ENCODE measurements around the gene SMG6. TPM values are rescaled to one million over a fixed set of nuclear protein-coding genes. Genes with fewer than 3 reads are reported as not detected.

Gene SMG6
- total and polyA plus RNA-seq, 2 experiments from 2014 or later: 11.9 to 19.9 TPM

- no peak overlapping the region for H2AFZ ChIP-seq
- peaks cover 2% of the 10 kb centered on the region for H3K4me1 ChIP-seq (ENCODE audit: insufficient read depth)
- no peaks in the 10 kb centered on the region for H3K79me2 ChIP-seq
- no peaks in the 10 kb centered on the region for H4K20me1 ChIP-seq (ENCODE audit: insufficient read depth, poor library complexity, severe bottlenecking)
- WGBS (ENCODE audit: low lambda C conversion rate, missing lambda C conversion rate): 78% methylated on average over 23 of the region's 24 CpGs
- H3K9me2 ChIP-seq (replicated peaks; ENCODE audit: insufficient read depth): no peaks in the 10 kb centered on the region
- H3K4me3 ChIP-seq: no peak overlapping the region
- no peak overlapping the region for H3K27ac ChIP-seq
- H3K9me3 ChIP-seq (ENCODE audit: low read depth): no peaks in the 10 kb centered on the region
- DNase-seq (ENCODE audit: low spot score): no peak
- peaks cover 51% of the 10 kb centered on the region for H3K27me3 ChIP-seq
- TF ChIP-seq EZH2 (IDR thresholded peaks at IDR 0.05; ENCODE audit: borderline replicate concordance) (no peak), CTCF (IDR thresholded peaks at IDR 0.05; ENCODE audit: poor library complexity) (no peak), EZH2phosphoT487 (IDR thresholded peaks at IDR 0.05; ENCODE audit: low read depth, severe bottlenecking, unreplicated experiment) (no peak)
- H3K4me2 ChIP-seq: no peak overlapping the region
- no peaks in the 10 kb centered on the region for H3K36me3 ChIP-seq (replicated peaks; ENCODE audit: insufficient read depth, low read depth)
Measured at GRCh38 chr17:2018716-2019510, 284.7 kb downstream of the SMG6 start.

GRCh38 chr17:2017274-2017941, 286.2 kb downstream of the SMG6 start:
- H2AFZ ChIP-seq: no peak overlapping the region
- no peaks in the 10 kb centered on the region for H3K36me3 ChIP-seq (replicated peaks; ENCODE audit: insufficient read depth, low read depth)
- TF ChIP-seq CTCF (IDR thresholded peaks at IDR 0.05; ENCODE audit: poor library complexity) (no peak), EZH2 (IDR thresholded peaks at IDR 0.05; ENCODE audit: borderline replicate concordance) (no peak)
- no peaks in the 10 kb centered on the region for H3K9me3 ChIP-seq (ENCODE audit: low read depth)
- H3K4me3 ChIP-seq: no peak overlapping the region
- DNase-seq (ENCODE audit: low spot score): no peak
- H4K20me1 ChIP-seq (ENCODE audit: insufficient read depth, poor library complexity, severe bottlenecking): no peaks in the 10 kb centered on the region
- no peak overlapping the region for H3K27ac ChIP-seq
- H3K4me1 ChIP-seq (ENCODE audit: insufficient read depth): no peaks in the 10 kb centered on the region
- peaks cover 38% of the 10 kb centered on the region for H3K27me3 ChIP-seq
- no peak overlapping the region for H3K4me2 ChIP-seq
- no peaks in the 10 kb centered on the region for H3K9me2 ChIP-seq (replicated peaks; ENCODE audit: insufficient read depth)
- H3K79me2 ChIP-seq: no peaks in the 10 kb centered on the region
- 92% methylated on average over 19 of the region's 19 CpGs for WGBS (ENCODE audit: low lambda C conversion rate, missing lambda C conversion rate)

- no peaks in the 10 kb centered on the region for H4K20me1 ChIP-seq (ENCODE audit: insufficient read depth, poor library complexity, severe bottlenecking)
- H3K4me1 ChIP-seq (ENCODE audit: insufficient read depth): peaks cover 6% of the 10 kb centered on the region
- H3K9me3 ChIP-seq (ENCODE audit: low read depth): no peaks in the 10 kb centered on the region
- H3K9me2 ChIP-seq (replicated peaks; ENCODE audit: insufficient read depth): no peaks in the 10 kb centered on the region
- peaks cover 36% of the 10 kb centered on the region for H3K27me3 ChIP-seq
- H3K4me3 ChIP-seq: no peak overlapping the region
- no peak for DNase-seq (ENCODE audit: low spot score)
- H3K36me3 ChIP-seq (replicated peaks; ENCODE audit: insufficient read depth, low read depth): no peaks in the 10 kb centered on the region
- no peak overlapping the region for H2AFZ ChIP-seq
- no peak for TF ChIP-seq CTCF (IDR thresholded peaks at IDR 0.05; ENCODE audit: poor library complexity)
- TF ChIP-seq EZH2phosphoT487 (IDR thresholded peaks at IDR 0.05; ENCODE audit: low read depth, severe bottlenecking, unreplicated experiment): no peak
- no peak overlapping the region for H3K4me2 ChIP-seq
- H3K27ac ChIP-seq: no peak overlapping the region
- H3K79me2 ChIP-seq: no peaks in the 10 kb centered on the region
- WGBS (ENCODE audit: low lambda C conversion rate, missing lambda C conversion rate): 89% methylated on average over 20 of the region's 20 CpGs
Measured at GRCh38 chr17:2016494-2016893, 287.1 kb downstream of the SMG6 start.

Measured in hepatocyte (in vitro differentiated cells).